ENCODE data around the gene LRP8.
A peak's percentile ranks its signal among the peaks of the same experiment; 100 is the strongest.

The LRP8 gene

GRCh38 chr1:53264048-53264447 lies 63.8 kb downstream of the LRP8 start:
- no peaks in the 10 kb centered on the region for H3K27me3 ChIP-seq (ENCODE audit: control insufficient read depth in 2 of 2, insufficient read depth in 2 of 2, low read length in 2 of 2)
- H3K27ac ChIP-seq (ENCODE audit: low read depth in 2 of 2, low read length in 2 of 2), result no peak overlapping the region
- no peaks in the 10 kb centered on the region for H3K36me3 ChIP-seq (ENCODE audit: control insufficient read depth in 2 of 2, insufficient read depth in 2 of 2, low read length in 2 of 2)
- H3K4me3 ChIP-seq (ENCODE audit: low read length in 2 of 2), result no peak overlapping the region
- H3K4me1 ChIP-seq (ENCODE audit: control insufficient read depth in 2 of 2, insufficient read depth in 2 of 2, low read length in 2 of 2), result no peaks in the 10 kb centered on the region
- H3K9me3 ChIP-seq (ENCODE audit: control insufficient read depth in 2 of 2, low read length in 2 of 2), result no peaks in the 10 kb centered on the region
- H3K9ac ChIP-seq (ENCODE audit: low read depth in 1 of 2, low read length in 2 of 2), result no peak overlapping the region

DNA sequence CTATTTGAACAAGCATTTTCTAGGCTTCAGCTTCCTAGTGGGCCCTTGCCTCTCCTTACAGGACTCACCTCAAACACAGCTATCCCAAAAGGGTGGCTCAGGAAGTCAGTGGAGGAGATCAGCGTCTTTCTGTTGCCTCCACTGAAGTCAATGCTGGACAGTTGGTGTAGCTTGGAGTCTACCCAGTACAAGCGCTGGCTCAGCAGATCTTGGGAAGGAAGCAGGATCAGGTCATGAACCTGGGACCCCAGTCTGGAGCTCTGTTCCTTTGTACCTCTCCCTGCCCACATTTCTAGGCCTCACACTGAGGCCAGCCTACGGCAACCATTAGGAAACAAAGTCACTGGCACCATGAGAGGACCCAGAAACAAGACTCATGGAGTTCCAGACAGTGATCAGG lies 65.9 kb downstream of the LRP8 start:
- Histone ChIP-seq H3K4me1 (ENCODE audit: control insufficient read depth in 2 of 2, insufficient read depth in 2 of 2, low read length in 2 of 2) (no peaks in the 10 kb centered on the region), H3K27ac (ENCODE audit: low read depth in 2 of 2, low read length in 2 of 2) (no peak overlapping the region), H3K4me3 (ENCODE audit: low read length in 2 of 2) (no peak overlapping the region), H3K9me3 (ENCODE audit: control insufficient read depth in 2 of 2, low read length in 2 of 2) (no peaks in the 10 kb centered on the region), H3K27me3 (ENCODE audit: control insufficient read depth in 2 of 2, insufficient read depth in 2 of 2, low read length in 2 of 2) (no peaks in the 10 kb centered on the region), H3K36me3 (ENCODE audit: control insufficient read depth in 2 of 2, insufficient read depth in 2 of 2, low read length in 2 of 2) (peaks cover 0 to 3% of the 10 kb centered on the region in 2 donors), H3K9ac (ENCODE audit: low read depth in 1 of 2, low read length in 2 of 2) (no peak overlapping the region)

DNA sequence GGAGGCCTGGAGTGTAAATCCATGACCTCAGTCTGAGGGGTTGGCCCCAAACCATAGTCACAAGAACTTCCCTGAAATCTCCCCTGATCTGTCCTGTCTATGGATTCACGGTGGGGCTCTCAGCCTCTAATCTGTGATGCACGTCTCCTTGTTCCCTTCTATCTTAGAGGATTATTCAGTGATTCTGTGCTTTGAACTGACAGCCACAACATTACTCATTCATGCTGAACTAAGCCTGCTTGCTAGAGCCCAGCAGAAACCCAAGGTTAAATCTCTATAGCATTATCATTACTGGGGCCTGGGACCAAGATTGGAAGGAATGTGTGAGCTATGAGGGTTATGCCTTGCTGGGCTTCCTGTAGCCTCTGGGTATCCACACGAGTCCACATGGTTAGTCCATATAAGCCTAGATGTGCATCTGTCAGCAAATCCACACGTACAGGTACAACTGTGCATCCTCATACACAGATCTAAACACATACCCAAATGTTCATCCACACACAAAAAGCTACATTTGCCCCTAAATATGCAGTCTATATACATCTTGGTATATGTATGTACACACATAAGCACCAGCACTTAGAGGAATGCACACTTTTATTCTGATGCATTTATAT lies 67.1 kb downstream of the LRP8 start:
- peak overlapping the region in 1 of 2 donors; percentile 16 for H3K27ac ChIP-seq (ENCODE audit: low read depth in 2 of 2, low read length in 2 of 2)
- H3K9me3 ChIP-seq (ENCODE audit: control insufficient read depth in 2 of 2, low read length in 2 of 2), result no peaks in the 10 kb centered on the region
- H3K36me3 ChIP-seq (ENCODE audit: control insufficient read depth in 2 of 2, insufficient read depth in 2 of 2, low read length in 2 of 2), result peaks cover 0 to 3% of the 10 kb centered on the region in 2 donors

DNA sequence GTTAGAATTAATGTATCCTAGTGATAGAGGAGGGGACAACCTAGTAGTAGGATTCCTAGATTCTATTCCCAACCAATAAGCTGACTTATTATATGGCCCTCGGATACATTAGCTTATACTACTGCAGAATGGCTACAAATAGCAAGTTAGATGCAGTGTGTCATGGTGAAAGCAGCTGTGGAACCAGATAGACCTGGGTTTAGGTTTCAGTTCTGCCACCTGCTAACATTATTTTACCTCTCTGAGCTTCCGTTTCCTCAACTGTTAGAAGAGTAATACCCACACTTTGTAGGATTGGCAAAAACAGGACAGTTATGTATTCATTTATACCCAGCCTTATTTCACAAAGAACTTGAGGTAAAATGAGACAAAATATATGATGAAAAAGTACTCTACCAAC lies 67.9 kb downstream of the LRP8 start:
- H3K4me3 ChIP-seq (ENCODE audit: low read length in 2 of 2), result no peak overlapping the region
- H3K27me3 ChIP-seq (ENCODE audit: control insufficient read depth in 2 of 2, insufficient read depth in 2 of 2, low read length in 2 of 2), result no peaks in the 10 kb centered on the region
- no peaks in the 10 kb centered on the region for H3K9me3 ChIP-seq (ENCODE audit: control insufficient read depth in 2 of 2, low read length in 2 of 2)
- no peaks in the 10 kb centered on the region for H3K4me1 ChIP-seq (ENCODE audit: control insufficient read depth in 2 of 2, insufficient read depth in 2 of 2, low read length in 2 of 2)
- H3K9ac ChIP-seq (ENCODE audit: low read depth in 1 of 2, low read length in 2 of 2), result no peak overlapping the region
- H3K27ac ChIP-seq (ENCODE audit: low read depth in 2 of 2, low read length in 2 of 2), result peak overlapping the region in 1 of 2 donors; percentile 16
- peaks cover 0 to 3% of the 10 kb centered on the region in 2 donors for H3K36me3 ChIP-seq (ENCODE audit: control insufficient read depth in 2 of 2, insufficient read depth in 2 of 2, low read length in 2 of 2)

More for the DNA sequence above, 67.1 kb downstream of the LRP8 start:
- Histone ChIP-seq H3K4me1 (ENCODE audit: control insufficient read depth in 2 of 2, insufficient read depth in 2 of 2, low read length in 2 of 2) (no peaks in the 10 kb centered on the region), H3K4me3 (ENCODE audit: low read length in 2 of 2) (no peak overlapping the region), H3K9ac (ENCODE audit: low read depth in 1 of 2, low read length in 2 of 2) (no peak overlapping the region), H3K27me3 (ENCODE audit: control insufficient read depth in 2 of 2, insufficient read depth in 2 of 2, low read length in 2 of 2) (no peaks in the 10 kb centered on the region)

DNA sequence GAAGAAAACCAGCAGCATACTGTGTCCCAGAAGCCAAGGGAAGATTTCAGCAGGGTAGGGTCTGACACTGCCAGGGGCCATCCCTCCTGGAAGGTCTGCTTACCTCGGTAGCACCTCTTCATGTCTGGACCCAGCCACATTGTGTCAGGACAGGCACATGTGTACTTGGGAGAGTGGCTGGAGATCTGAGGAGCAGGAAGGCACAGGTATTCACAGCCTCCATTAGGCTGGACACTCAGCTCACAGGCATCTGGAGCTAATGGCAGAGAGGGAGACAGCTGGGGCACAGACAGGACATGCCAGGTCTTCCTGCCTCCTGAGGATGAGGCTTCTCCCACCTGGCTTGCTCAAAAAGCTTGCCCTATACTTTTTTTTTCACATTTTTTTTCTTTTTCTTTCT lies 69.7 kb downstream of the LRP8 start:
- Histone ChIP-seq H3K27me3 (ENCODE audit: control insufficient read depth in 2 of 2, insufficient read depth in 2 of 2, low read length in 2 of 2) (no peaks in the 10 kb centered on the region), H3K9me3 (ENCODE audit: control insufficient read depth in 2 of 2, low read length in 2 of 2) (no peaks in the 10 kb centered on the region), H3K27ac (ENCODE audit: low read depth in 2 of 2, low read length in 2 of 2) (no peak overlapping the region), H3K9ac (ENCODE audit: low read depth in 1 of 2, low read length in 2 of 2) (no peak overlapping the region), H3K36me3 (ENCODE audit: control insufficient read depth in 2 of 2, insufficient read depth in 2 of 2, low read length in 2 of 2) (peaks cover 0 to 3% of the 10 kb centered on the region in 2 donors), H3K4me1 (ENCODE audit: control insufficient read depth in 2 of 2, insufficient read depth in 2 of 2, low read length in 2 of 2) (no peaks in the 10 kb centered on the region), H3K4me3 (ENCODE audit: low read length in 2 of 2) (no peak overlapping the region)

- H3K4me1 ChIP-seq (ENCODE audit: control insufficient read depth in 2 of 2, insufficient read depth in 2 of 2, low read length in 2 of 2), result no peaks in the 10 kb centered on the region
- no peak overlapping the region for H3K4me3 ChIP-seq (ENCODE audit: low read length in 2 of 2)
- peaks cover 0 to 3% of the 10 kb centered on the region in 2 donors for H3K36me3 ChIP-seq (ENCODE audit: control insufficient read depth in 2 of 2, insufficient read depth in 2 of 2, low read length in 2 of 2)
- no peak overlapping the region for H3K9ac ChIP-seq (ENCODE audit: low read depth in 1 of 2, low read length in 2 of 2)
- no peaks in the 10 kb centered on the region for H3K9me3 ChIP-seq (ENCODE audit: control insufficient read depth in 2 of 2, low read length in 2 of 2)
- H3K27ac ChIP-seq (ENCODE audit: low read depth in 2 of 2, low read length in 2 of 2), result no peak overlapping the region
- no peaks in the 10 kb centered on the region for H3K27me3 ChIP-seq (ENCODE audit: control insufficient read depth in 2 of 2, insufficient read depth in 2 of 2, low read length in 2 of 2)
Observed at GRCh38 chr1:53257454-53258081, 70.3 kb downstream of the LRP8 start.

DNA sequence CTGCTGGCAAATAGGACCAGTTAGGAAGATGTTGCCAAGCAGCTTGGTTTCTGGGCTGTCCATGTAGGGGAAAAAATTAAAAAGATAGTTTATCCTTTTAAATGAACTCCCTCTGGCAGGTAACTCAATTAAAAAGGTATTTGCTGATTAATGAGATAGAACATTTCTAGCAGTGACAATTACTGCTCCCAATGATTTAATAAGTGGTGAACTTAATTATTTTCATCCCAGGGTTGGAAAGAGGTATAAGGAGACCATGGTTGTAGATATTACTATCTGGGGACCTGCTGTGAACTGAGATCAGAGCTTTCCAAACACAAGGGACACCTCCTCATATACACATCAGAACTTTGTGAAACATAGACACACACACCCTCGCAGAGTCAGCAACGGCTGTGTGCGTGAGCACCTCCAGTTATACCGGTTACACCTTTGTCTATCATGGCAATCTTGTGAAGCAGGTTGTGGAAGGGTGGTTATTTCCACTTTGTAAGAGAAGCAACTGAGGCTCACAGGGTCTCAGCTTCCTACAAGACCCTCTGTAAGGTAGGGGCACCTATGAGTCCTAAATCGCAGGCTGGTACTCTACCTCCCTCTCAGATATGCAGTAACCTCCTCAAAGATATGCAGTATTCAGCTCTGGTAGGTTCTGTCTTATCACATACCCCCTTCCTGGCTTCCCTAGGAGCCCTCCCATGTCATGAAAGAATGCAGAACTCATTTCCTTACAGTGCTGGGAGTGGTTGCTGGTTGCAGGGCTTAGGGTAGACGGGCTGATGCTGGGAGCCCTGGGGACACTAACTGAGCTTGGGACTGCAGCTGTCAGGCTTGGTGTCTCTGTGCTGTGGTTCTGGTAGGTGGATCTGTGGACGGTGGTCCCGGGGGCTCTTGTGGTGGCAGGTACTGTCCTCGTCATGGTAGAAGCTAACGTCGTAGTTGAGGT lies 71.1 kb downstream of the LRP8 start:
- Histone ChIP-seq H3K27ac (ENCODE audit: low read depth in 2 of 2, low read length in 2 of 2) (no peak overlapping the region), H3K27me3 (ENCODE audit: control insufficient read depth in 2 of 2, insufficient read depth in 2 of 2, low read length in 2 of 2) (no peaks in the 10 kb centered on the region), H3K9ac (ENCODE audit: low read depth in 1 of 2, low read length in 2 of 2) (no peak overlapping the region), H3K9me3 (ENCODE audit: control insufficient read depth in 2 of 2, low read length in 2 of 2) (no peaks in the 10 kb centered on the region), H3K4me1 (ENCODE audit: control insufficient read depth in 2 of 2, insufficient read depth in 2 of 2, low read length in 2 of 2) (no peaks in the 10 kb centered on the region), H3K4me3 (ENCODE audit: low read length in 2 of 2) (no peak overlapping the region), H3K36me3 (ENCODE audit: control insufficient read depth in 2 of 2, insufficient read depth in 2 of 2, low read length in 2 of 2) (peaks cover 0 to 3% of the 10 kb centered on the region in 2 donors)

- H3K27ac ChIP-seq (ENCODE audit: low read depth in 2 of 2, low read length in 2 of 2), result no peak overlapping the region
- no peaks in the 10 kb centered on the region for H3K4me1 ChIP-seq (ENCODE audit: control insufficient read depth in 2 of 2, insufficient read depth in 2 of 2, low read length in 2 of 2)
- H3K4me3 ChIP-seq (ENCODE audit: low read length in 2 of 2), result no peak overlapping the region
- H3K9ac ChIP-seq (ENCODE audit: low read depth in 1 of 2, low read length in 2 of 2), result no peak overlapping the region
- H3K9me3 ChIP-seq (ENCODE audit: control insufficient read depth in 2 of 2, low read length in 2 of 2), result no peaks in the 10 kb centered on the region
- no peaks in the 10 kb centered on the region for H3K27me3 ChIP-seq (ENCODE audit: control insufficient read depth in 2 of 2, insufficient read depth in 2 of 2, low read length in 2 of 2)
- peaks cover 0 to 3% of the 10 kb centered on the region in 2 donors for H3K36me3 ChIP-seq (ENCODE audit: control insufficient read depth in 2 of 2, insufficient read depth in 2 of 2, low read length in 2 of 2)
Observed at GRCh38 chr1:53255031-53255430, 72.8 kb downstream of the LRP8 start.

GRCh38 chr1:53254011-53254640 lies 73.7 kb downstream of the LRP8 start:
- Histone ChIP-seq H3K4me3 (ENCODE audit: low read length in 2 of 2) (no peak overlapping the region), H3K4me1 (ENCODE audit: control insufficient read depth in 2 of 2, insufficient read depth in 2 of 2, low read length in 2 of 2) (no peaks in the 10 kb centered on the region), H3K27ac (ENCODE audit: low read depth in 2 of 2, low read length in 2 of 2) (no peak overlapping the region), H3K9ac (ENCODE audit: low read depth in 1 of 2, low read length in 2 of 2) (no peak overlapping the region), H3K27me3 (ENCODE audit: control insufficient read depth in 2 of 2, insufficient read depth in 2 of 2, low read length in 2 of 2) (no peaks in the 10 kb centered on the region), H3K36me3 (ENCODE audit: control insufficient read depth in 2 of 2, insufficient read depth in 2 of 2, low read length in 2 of 2) (peaks cover 0 to 3% of the 10 kb centered on the region in 2 donors), H3K9me3 (ENCODE audit: control insufficient read depth in 2 of 2, low read length in 2 of 2) (no peaks in the 10 kb centered on the region)

Data from mucosa of rectum (tissue), 2 donors.